Glomerular visceral epithelial cell (primary cell): ENCODE results near the gene DCTN2.
"Not testable (repeated sequence)": the region's sequence is repeated elsewhere in the genome, so short reads cannot be mapped to it uniquely, and the experiment has no call there.

Experiments used
- DNase-seq: peaks from one replicate; pipeline ENCODE4 v3.0.0-alpha.2; 2016; ENCODE audit errors: extremely low spot score

Gene DCTN2

DNA sequence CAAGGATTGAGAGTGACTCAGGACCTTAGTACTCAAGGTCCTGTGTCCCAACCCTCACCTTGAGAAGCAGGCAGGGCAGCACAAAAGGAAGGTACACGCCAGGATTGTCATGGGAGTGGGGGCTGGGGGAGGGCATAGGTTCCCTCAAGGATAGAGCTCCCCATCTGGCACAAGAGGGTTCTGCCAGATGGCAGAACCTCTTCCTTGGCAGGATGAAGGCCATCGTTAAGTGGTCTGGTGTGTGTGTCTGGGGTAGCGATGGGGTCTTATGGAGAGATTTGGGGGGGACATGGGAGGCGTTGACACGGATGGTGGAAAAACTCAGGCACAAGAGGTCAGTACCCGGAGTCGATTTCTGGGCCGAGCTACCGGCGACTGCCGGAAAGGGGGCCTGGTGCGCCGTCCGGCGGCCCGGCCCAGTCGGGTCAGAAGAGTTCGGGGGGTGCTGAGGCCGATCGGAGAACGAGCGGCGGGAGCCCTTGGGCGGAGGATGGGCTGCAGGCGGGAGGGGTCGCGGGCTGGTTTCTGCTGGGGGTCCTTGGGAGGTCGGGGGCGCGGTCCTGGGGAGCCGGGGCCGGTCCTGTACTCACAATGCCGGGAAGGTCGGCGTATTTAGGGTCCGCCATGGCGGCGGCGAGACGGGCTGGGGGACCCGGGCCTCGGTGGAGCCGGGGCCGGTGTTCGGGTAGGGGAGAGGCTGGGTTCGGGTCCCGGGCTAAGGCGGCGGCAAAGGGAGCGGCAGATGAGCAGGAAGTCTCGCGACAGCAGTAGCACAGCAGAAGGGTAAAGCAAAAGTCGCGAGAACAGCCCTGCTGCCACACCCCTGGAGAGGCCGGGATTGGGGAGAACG is at the start of gene DCTN2:
DCTN2 (minus strand) TSS at position 755 of the 850 bp plus-strand sequence; CDS start at position 626, 129 bp downstream.
- peak; percentile 95 for DNase-seq

DNA sequence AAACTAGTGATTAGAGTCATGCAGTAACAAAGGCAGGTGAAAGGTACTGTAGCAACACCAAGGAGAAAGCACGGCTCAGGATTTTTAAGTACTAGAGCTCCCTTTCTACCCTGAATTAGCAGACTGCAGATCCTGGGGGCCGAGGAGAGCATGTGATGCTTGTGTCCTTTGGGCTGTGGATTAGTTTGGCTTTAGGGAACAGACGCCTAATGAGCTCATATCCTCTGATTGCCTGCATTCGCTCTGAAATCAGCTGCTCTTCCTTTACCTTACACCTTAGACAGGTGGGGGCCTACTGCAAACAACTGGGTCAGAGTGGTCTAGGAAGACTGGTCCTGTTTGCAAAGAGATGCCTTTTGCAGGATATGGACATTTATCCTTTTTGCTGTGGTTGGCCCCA is 46.2 kb upstream of the DCTN2 start:
- DNase-seq = no peak

DNA sequence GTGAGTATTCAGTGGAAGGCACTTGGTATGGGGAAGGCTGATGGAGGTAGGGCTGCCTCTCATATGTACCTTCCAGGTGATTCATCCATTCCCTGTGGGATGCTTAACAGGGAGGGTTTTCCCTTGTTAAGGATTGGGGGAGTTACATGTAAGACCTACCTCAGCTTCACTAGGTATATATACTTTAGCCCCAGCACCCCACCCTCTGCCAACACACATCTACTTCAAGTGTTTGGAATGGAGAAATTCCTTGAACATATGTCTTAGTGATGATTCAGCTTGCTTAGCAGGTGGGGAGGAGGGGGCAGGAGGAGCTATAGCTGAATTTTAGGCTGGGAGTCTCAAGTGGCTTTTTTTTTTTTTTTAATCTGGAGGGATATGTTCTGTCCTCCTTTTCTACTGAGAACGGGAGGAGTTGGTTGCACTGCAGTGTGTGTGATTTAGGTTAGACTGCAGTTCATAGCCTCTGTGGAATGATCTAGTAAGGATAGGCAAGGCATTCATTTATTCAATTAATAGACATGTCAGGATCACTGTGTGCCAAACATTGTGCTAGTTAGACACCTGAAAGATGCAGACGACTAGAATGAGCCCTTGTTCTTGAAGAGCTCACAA is 45.7 kb upstream of the DCTN2 start:
- DNase-seq = no peak

DNA sequence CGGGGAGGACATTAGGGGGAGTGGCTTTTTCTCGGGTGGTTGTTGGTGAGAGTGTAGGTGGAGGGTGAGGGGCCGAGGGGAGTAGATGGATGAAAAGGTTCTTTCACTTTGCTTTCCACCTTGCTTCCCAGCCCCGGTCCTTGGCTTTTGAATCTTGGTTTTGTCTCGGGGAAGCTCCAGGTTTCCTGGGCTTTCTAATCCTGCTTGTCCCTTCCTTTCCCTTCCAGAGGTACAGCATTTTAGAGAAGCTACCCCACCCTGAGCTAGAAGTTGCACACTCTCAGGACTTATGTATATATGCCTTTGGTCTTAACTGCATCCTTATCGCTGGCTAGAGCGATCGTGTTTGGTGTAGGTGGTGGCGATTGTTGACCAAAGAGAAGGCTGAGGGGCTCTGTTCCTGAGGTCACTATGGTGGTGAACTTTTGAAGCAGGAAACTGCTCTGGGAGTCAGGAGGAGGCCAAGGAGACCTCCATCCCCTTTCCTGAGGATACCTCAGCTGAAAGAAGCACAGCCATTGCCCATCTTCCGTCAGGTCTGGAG is 44.9 kb upstream of the DCTN2 start:
- no peak for DNase-seq

DNA sequence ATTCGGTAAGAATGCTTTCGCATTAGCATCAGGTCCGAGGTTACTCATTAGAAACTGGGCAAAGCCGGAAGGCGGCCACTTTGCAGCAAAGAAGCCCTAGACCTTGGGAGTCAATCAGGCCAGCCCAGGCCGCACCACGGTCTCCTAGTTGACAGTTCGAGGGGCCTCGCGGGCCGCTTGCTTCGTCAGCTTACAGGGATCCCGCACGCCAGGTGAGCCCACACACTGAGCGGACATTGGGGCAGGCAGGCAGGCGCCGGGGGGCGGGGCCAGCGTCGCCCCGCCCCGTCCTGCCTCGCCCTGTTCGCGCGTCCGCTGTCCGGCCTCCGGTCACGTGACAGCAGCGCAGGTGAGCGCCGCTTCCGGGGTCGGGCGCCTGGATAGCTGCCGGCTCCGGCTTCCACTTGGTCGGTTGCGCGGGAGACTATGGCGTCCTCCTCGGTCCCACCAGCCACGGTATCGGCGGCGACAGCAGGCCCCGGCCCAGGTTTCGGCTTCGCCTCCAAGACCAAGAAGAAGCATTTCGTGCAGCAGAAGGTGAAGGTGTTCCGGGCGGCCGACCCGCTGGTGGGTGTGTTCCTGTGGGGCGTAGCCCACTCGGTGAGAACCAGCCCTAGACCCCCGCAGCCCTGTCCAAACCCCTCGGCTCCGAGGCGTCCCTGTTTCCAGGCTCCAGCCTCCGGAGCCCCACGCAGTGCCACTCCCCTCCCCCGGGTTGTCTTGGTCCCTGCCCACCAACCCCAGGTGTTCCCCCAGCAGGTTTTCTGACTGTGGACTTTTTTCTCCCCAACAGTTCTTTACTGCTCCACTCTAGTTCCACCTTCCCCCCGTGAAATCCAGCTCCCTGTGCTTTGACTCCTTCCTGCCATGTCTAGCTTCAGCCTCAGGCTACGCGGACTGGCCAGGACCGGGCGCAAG is 44.1 kb upstream of the DCTN2 start, which contains the start of gene PIP4K2C:
PIP4K2C (plus strand) TSS at position 329 of the 918 bp plus-strand sequence; CDS start at position 427, 98 bp downstream.
- peak; percentile 84 for DNase-seq

DNA sequence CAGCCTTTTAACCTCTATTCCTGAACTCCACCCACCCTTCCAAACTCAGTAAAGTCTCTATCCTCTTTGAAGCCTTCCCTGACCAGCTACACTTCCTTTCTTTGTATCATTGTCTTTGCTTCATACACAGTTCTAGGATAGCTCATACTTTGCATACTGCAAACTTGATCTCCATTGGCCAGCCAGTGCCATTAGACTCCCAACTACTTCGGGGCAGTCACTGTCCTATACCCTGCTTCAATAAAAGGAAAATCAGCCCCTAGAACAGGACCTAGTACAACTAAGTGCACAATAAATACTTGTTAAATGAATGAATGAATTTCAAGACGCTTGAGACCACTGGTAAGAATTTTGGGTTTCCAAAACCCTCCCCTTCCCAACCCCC is 43.5 kb upstream of the DCTN2 start:
- DNase-seq = no peak

DNA sequence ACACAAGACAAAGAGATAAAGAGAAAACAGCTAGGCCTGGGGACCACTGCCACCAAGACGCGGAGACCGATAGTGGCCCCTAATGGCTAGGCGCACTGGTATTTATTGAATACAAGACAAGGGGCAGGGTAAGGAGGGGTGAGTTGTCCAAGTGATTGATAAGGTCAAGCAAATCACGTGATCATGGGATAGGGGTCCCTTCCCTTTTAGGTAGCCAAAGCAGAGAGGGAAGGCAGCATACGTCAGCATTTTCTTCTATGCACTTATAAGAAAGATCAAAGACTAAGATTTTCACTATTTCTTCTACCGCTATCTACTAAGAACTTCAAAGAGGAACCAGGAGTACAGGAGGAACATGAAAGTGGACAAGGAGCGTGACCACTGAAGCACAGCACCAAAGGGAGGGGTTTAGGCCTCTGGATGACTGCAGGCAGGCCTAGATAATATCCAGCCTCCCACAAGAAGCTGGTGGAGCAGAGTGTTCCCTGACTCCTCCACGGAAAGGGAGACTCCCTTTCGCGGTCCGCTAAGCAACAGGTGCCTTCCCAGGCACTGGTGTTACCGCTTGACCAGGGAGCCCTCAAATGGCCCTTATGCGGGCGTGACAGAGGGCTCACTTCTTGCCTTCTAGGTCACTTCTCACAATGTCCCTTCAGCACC is 42.1 kb upstream of the DCTN2 start:
- DNase-seq = not testable (repeated sequence)

DNA sequence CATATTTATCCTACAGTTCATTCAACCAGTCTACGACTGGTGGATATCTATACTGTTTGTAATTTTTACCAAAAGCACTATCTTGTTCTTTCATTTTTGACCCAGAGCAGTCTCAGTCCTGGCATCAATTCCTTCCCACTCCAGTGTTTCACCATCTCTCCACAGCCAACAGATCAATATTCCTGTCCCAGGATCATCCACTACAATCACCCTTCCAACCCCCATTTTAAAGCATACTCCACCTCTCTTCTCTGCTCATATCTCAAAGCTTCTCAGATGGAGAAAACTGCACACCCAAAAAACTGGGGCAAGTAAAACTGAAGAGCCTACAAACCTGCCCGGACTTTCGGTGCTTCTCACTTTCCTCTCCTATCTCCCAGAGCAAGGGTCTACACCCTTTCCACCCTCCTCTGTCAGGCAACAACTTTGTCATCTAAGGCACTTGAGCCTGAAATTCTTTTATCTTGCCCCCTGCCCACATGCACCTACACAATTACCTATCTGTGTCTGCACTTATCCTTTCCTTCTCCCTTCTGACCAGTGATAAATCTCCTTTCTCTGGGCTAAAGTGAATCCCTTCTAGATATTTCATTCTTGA is 39.9 kb upstream of the DCTN2 start:
- DNase-seq = no peak

DNA sequence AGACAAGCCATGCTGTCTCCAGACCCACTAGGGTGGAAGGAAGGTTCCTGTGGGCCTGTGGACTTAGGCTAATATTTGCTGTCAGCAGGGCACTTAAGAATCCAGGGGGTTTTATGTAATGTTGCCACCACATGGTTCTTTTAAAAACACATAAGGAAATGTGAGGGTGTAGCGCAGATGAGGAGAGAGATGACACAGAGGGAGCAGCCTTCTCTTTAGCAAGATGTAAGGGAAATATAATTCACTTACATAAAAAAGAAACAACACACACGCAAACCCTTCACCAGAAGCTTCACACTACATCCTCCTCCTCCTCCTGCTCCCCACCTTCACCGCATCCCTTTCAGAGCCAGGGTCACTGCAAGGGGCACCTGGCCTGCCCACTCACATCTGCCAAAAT is 39.1 kb upstream of the DCTN2 start:
- no peak for DNase-seq

DNA sequence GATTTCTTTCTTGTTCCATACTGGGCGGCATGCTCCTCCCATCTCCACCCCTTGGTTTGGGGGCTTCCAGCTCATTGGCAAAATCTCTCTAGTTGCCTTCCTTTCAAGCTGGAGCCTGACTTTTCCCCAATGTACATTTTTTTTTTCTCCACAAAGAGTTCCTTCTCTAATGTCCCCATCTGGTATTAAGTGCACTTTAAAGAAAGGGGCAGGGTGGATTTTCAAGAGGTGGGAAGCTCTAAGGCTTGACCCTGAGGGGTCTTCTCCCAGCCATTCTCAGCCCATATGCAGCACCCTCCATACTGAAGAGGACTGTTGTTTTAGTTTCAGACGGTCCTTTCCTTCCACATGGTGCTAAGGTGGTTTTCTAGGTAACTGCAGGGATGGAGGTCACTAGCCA is 38.2 kb upstream of the DCTN2 start:
- no peak for DNase-seq

DNA sequence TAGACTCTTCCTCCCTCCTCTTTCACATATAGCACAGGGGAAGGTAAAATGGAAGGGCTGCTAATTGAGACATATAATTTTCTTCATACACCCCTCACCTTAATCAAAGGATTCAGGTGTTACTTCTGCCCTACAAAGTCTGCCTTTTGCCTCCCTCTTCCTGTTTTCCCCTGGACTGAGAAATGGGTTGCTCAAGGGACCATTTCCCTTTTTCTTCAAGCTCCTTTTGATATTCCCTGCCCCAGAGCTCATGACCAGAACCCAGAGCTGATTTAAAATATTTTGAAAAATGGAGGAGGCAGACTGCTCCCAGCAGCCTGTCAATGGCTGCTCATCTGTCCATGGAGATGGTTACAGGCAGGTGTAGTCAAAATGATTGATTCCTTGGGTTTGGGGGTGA is 37.7 kb upstream of the DCTN2 start:
- DNase-seq = no peak

DNA sequence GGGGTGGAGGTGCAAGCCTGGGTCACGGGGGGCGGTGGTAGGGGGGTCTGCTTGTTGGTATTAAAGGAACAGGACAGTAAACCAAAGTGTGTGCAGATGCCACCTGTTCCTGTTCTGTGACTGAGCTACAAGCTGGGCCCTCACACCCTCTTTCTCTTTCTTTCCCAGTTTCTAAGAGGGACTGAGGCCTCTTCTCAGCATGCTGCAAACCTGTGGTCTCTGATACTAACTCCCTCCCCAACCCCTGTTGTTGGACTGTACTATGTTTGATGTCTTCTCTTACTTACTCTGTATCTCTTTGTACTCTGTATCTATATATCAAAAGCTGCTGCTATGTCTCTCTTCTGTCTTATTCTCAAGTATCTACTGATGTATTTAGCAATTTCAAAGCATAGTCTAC is 37.1 kb upstream of the DCTN2 start:
- DNase-seq = no peak

DNA sequence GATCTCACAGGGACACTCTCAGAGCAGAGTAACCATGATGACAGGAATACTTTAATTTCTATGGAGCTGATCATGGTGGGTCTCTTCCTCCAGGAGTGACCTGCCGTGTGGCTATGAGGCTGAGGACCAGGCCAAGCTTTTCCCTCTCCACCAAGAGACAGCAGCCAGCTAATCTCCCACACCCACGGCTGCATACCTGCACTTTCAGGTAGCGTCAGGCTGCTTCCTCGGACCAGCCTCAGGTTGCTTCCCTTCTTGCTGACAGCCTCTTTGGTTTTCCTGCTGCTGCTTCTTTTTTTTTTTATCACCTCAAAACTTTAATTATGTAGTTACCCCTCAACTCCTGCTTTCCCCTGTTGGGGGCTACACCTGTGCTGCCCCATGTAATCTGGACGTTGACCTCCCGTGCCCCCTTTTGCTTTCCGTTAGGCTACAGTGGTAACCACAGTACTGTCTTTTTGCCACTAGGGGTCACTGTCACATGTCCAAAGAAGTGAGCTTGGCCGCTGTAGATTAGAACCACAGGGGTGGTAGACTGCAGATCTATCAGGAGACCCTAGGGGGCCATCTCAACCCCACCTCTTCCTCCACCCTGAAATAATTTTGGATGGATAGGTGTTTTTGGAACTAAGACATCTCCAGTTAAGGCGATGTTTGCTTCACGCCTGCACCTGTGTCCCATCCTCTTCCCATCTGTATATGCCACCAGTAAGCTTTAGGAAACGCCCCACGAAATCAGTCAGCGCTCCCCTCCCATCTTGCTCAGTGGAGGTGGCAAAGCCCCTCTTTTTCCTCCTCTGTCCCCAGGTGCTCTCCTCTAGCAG is 36.2 kb upstream of the DCTN2 start:
- peak; percentile 74 for DNase-seq

DNA sequence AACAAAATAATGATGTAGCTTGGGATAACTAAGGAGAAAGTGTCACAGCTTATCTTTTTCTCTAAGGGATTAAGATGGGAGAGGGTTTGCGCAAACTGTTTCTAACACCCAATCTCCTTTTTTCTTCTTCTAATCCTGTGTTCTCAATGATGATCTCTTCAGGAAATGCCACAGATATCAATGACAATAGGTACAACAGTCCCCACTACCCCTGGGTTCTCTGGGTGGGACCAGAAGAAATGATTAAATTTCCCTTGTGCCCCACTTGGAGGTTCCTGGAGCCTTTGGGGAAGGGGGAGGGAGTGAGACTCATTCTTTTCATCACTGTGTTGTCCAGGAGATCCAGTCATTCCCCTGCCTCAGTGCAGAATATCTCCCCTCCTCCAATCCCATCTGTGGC is 35.4 kb upstream of the DCTN2 start:
- no peak for DNase-seq

DNA sequence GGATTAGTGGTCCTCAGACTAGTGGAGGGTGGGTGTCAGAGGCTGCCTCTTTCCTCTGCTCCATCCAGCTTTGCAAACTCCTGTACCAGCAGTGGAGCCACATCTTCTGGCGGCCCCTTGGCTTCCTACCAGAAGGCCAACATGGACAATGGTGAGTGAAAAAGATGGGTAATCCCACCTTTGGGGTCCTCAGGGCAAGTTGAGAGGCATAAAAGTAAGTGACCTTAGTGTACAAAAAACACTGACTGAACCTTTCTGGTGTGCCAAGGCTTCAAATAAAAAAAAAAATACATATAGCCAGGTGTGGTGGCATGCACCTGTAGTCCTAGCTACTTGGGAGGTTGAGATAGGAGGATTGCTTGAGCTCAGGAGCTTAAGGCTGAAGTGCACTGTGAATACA is 34.8 kb upstream of the DCTN2 start:
- no peak for DNase-seq

DNA sequence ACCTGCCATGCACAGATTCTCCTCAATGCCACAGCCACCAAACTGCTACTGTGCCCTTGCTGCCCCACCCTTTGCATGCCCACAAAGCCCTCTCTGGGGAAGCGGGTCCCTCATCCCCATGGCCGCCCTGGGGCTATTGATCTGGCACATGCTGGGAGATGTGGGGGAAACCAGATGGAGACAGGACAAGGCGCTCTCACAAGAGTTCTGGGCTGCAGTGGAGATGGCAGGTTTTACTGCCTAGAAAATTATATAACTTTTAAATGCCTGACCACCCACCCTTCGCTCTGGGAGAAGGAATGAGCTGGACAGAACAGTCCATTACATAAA is 33.4 kb upstream of the DCTN2 start:
- DNase-seq = no peak

DNA sequence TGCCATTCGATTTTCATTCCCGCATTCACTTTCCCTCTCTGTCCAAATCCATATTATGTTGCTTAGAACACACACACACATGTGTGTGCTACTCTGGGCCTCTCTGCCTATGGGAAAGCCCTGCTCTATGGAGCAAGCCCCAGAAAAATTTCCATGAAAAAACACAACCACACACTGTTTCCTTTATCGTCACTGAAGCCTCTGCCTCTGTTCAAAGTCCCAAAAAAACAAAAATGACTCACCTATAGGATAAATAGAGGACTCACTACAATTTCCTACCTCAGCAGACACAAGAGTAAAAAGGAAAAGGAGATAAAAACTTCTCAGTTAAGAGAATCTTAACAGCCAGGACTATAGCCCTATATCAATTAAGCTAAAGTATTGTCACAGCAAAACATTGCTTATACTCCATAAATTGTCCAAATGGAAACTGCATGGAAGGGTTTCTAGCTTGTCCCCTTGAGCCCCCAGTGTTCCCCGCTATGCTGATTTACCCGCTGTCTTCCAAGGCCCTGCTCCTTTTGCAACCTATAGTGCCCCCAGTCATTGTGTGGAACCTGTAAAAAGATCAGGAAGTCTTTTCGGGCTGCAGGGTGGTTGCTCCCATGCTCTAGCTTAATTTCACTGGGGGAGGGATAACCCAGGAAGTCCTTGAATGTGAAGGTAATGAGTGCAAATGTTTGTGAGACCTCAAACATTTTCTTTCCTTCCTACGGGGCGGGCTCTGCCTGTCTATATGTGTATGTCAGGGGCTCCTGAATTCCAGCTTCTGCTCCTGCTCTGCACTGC is 32.9 kb upstream of the DCTN2 start:
- DNase-seq = no peak

DNA sequence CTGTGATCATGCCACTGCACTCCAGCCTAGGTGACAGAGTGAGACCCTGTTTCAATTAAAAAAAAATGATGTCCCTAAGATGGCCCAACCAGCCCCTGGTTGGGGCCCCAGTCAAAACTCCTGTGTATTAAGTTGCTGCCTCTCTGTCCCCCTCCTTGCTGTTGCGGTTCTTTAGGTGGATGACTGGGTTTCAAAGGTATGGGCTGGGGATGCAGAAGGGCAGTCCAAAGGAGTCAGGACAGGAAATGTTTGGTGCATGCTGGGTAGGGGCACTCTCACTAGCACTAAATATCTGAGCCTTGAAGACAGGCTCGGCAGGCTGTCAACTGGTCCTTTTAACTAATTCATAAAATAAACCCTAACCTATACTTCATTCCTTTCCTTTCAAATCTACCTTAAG is 32.0 kb upstream of the DCTN2 start:
- no peak for DNase-seq

DNA sequence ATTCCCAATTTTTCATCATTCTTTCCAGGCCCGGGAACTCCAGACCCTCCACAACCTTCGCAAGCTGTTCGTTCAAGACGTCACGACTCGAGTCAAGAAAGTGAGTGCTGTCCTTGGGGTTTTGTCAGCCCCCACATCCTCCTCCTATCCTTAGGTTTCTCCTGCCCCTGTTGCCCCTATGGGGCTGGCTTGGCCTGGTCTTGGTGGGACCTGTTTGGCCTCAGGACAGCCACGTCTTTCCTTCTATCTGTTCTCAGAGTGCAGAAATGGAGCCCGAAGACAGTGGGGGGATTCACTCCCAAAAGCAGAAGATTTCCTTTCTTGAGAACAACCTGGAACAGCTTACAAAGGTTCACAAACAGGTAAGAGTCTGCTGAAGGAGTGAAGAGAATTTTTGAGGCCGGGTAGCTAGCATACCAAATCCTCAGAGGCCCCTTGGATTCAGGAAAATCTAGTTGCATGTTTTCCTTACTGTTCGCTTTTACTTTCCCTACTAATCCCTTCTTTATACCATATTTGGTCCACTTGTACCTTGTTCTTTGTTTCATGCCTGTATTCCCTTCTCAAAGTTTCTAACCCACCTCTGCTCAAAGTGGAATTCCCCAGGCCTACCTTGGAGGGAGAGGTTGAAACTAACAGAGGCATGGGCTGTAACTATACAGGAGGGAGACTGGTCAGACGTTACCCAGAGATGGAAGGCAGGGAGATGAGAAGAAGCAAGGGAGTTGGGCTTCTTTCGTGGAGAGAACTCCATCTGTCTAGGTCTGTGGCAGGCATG is 31.2 kb upstream of the DCTN2 start:
- DNase-seq = no peak
